Activated naive CD4-positive, alpha-beta T cell treated with anti-CD3 and anti-CD28 coated beads, Interleukin-2, amount 50 U/mL, for 72 hours (primary cell): ENCODE results near the gene ROPN1B. TPM values are rescaled to one million over a fixed set of nuclear protein-coding genes. Genes with fewer than 3 reads are reported as not detected.

ENCODE experiments used
- total RNA-seq, 2 donors: library from RNA; stranded (reverse); gene quantifications; one replicate each; pipeline ENCODE4 v1.2.3, GENCODE V29; 2022

The ROPN1B gene
- total RNA-seq, 2 donors from 2014 or later = not detected

Other genes with a start within 250 kb of the ROPN1B start
- 10 to 100 TPM; 24.5 to 74.0 TPM for gene SLC41A3, start 114.9 kb downstream of the ROPN1B start, total RNA-seq
- gene ALDH1L1, start 211.4 kb downstream of the ROPN1B start, total RNA-seq = under 1 TPM; 0.18 to 0.34 TPM